ENCODE data around the gene PEX10.

GRCh38 chr1:2376931-2377672 lies 35.3 kb downstream of the PEX10 start:
- no peak for TF ChIP-seq RAD21 (IDR thresholded peaks at IDR 0.05)
- no peak for TF ChIP-seq CTCF (IDR thresholded peaks at IDR 0.05; ENCODE audit: low read depth, low read length, missing input control)
